ENCODE data around the gene NDUFC2.

DNA sequence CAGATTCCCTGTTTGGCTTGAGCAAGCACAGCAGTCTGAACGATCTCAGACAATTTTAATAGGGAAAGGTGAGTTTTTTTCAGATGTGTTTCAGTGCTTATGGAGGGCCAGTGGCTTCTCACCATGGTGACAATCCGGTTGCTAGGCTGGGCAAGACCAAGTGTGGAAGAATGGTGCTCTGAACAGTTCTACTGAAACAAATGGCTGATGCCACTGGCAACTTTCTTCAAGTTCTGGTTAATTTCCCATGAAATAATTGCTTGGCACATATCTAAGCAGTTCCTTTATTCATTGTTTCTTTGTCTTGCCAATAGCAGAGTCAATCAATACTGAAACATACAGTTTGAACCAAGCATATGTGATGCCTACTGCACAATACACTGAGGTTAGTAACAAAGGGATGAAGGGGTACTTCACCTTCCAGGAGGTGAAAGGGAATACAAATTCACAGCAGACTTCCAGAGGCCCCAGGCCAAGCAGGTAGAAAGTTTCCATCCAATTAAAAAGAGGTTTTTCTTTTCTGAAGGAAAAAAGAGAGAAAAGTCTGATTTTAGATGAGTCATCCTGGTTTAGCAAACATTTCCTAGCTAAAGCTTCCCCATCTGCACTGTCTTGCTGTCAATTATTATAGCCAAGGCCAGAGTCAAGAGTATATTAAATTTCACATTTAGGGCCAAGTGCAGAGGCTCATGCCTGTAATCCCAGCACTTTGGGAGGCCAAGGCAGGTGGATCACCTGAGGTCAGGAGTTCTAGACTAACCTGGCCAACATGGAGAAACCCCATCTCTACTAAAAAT lies 21.2 kb upstream of the NDUFC2 start:
- no peak for TF ChIP-seq POLR2A (IDR thresholded peaks at IDR 0.05)
- TF ChIP-seq, protein P1, sequence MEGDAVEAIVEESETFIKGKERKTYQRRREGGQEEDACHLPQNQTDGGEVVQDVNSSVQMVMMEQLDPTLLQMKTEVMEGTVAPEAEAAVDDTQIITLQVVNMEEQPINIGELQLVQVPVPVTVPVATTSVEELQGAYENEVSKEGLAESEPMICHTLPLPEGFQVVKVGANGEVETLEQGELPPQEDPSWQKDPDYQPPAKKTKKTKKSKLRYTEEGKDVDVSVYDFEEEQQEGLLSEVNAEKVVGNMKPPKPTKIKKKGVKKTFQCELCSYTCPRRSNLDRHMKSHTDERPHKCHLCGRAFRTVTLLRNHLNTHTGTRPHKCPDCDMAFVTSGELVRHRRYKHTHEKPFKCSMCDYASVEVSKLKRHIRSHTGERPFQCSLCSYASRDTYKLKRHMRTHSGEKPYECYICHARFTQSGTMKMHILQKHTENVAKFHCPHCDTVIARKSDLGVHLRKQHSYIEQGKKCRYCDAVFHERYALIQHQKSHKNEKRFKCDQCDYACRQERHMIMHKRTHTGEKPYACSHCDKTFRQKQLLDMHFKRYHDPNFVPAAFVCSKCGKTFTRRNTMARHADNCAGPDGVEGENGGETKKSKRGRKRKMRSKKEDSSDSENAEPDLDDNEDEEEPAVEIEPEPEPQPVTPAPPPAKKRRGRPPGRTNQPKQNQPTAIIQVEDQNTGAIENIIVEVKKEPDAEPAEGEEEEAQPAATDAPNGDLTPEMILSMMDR (IDR thresholded peaks at IDR 0.05): no peak
